HG02981 (cell line): Measurements from ENCODE around the gene FOXO6.

ENCODE experiments used
- ATAC-seq: cut with Tn5 transposase; IDR thresholded peaks from one replicate; pipeline ENCODE4 v1.9.1; 2021; ENCODE audit warnings: mild to moderate bottlenecking, moderate library complexity; ENCODE audit not compliant: unreplicated experiment

The FOXO6 gene

GRCh38 chr1:41382480-41383090 lies 21.4 kb downstream of the FOXO6 start:
- ATAC-seq, result no peak

GRCh38 chr1:41383094-41383852 lies 22.0 kb downstream of the FOXO6 start:
- ATAC-seq, result no peak

GRCh38 chr1:41384579-41384978 lies 23.3 kb downstream of the FOXO6 start:
- ATAC-seq, result no peak

GRCh38 chr1:41385398-41386195 lies 24.4 kb downstream of the FOXO6 start:
- ATAC-seq, result no peak

GRCh38 chr1:41386196-41386663 lies 25.0 kb downstream of the FOXO6 start:
- no peak for ATAC-seq

- ATAC-seq, result no peak
These were observed 26.4 kb downstream of the FOXO6 start for GRCh38 chr1:41387667-41388091.

- no peak for ATAC-seq
These were observed 27.3 kb downstream of the FOXO6 start for GRCh38 chr1:41388510-41388909.

- ATAC-seq, result no peak
These were observed 27.8 kb downstream of the FOXO6 start for GRCh38 chr1:41389009-41389408.

GRCh38 chr1:41390166-41390565 lies 28.9 kb downstream of the FOXO6 start:
- ATAC-seq, result no peak

- no peak for ATAC-seq
These were observed 29.3 kb downstream of the FOXO6 start for GRCh38 chr1:41390573-41390972.

- no peak for ATAC-seq
These were observed 30.7 kb downstream of the FOXO6 start for GRCh38 chr1:41391834-41392527.

- no peak for ATAC-seq
These were observed 31.3 kb downstream of the FOXO6 start for GRCh38 chr1:41392528-41392924.

- ATAC-seq, result no peak
These were observed 32.6 kb downstream of the FOXO6 start for GRCh38 chr1:41393716-41394368.

- no peak for ATAC-seq
These were observed 33.1 kb downstream of the FOXO6 start for GRCh38 chr1:41394369-41394744.

GRCh38 chr1:41394959-41395956 lies 34.0 kb downstream of the FOXO6 start:
- ATAC-seq, result no peak

- ATAC-seq, result no peak
These were observed 34.9 kb downstream of the FOXO6 start for GRCh38 chr1:41396084-41396483.

GRCh38 chr1:41397020-41397419 lies 35.8 kb downstream of the FOXO6 start:
- no peak for ATAC-seq

- ATAC-seq, result no peak
These were observed 36.6 kb downstream of the FOXO6 start for GRCh38 chr1:41397753-41398330.
